NCI-H526 (cell line): ENCODE data around the gene PAPPA.

Experiments
- DNase-seq, 2 experiments: peaks; one replicate each; lab custom pipeline; 2025; lab: John Stamatoyannopoulos, UW

The PAPPA gene

DNA sequence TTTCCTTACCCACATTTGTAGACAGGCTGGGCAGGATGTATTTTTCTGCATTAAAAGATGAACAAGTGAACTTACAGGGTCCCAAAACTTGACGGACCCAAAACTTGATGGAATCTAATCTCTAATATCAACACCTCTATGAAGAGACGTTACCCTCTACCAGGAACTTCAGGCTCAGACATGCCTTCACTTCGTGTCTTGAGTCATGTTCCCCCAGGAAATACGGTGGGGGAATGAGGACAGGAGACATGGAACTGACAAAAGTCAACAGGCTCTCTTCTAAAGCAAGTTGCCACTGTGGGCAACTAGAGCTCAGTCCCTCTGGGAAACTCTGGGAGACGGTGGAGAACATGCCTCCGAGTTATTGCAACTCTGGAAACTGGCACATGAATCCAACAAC, 196.1 kb downstream of the PAPPA start:
- no peak for DNase-seq

DNA sequence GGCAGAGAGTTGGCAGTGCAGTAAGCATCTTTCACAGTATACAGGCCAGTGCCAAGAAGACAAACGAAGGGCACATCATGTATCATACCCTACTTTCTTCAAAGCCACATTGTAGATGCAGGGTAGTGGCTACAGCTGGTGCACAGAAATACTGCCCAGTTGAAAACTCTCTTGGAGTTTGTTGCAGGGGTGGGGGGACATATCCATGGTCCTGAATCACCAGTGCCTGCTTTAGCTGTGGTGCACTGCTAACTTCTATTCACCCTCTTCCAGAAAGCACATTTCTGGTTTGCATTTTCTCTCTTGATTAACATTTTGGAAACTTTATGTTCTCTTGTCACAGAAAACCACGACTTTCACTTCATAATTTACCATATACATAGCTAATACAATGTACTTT, 196.6 kb downstream of the PAPPA start:
- no peak for DNase-seq

GRCh38 chr9:116352958-116353357, 199.4 kb downstream of the PAPPA start:
- no peak for DNase-seq

DNA sequence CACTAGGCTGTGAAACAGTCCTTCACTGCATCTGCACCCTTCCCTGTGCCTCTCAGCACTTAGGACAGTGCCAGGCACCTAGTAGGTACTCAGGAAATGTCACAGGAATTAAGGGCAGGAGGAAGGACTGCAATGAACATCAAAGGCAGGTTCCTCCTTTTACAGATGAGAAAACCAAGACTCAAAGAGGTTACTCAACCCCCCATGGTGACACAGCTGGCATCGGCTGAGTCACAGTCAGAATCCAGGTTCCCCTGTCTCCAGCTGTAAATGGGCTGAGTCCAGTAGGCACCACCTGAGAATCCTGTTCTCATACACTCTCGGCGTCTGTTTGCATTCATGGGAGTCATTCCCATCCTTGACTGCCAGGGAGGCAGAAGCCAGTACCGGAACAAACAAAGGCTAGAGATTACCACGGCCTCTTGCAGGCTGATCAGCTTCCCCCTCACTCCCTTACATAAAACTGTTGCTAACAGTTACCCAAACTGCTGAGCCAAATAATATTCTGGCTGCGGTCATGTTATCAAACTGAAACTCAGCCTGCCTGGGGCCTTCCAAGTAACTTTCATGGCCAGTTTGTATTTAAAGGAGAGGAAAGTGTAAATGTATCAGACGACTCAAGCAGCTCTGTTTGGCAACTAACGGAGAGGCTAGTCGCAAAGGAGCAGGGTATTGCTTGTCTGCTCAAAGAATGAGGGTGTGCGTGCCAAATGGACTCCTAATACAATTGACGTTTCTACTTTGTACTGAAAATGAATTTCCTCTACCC, 201.7 kb downstream of the PAPPA start:
- no peak for DNase-seq

DNA sequence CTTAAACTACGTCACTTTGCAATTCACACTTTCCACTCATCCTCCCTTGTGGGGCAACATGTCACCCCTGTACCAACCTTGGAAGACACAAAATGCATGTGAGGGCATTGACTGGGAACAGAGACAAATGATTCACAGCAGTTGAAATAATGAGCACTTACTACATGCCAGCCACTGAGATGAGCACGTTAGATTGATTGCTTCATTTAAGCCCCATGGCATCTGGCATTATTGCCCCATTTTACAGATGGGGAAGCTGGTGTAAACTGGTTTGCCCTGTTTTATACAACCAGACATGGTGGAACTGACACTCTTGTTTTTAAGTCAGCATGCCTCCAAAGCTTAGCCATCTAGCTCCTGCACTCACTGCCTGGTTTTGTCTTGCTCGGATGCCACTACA, 204.7 kb downstream of the PAPPA start:
- DNase-seq: no peak

DNA sequence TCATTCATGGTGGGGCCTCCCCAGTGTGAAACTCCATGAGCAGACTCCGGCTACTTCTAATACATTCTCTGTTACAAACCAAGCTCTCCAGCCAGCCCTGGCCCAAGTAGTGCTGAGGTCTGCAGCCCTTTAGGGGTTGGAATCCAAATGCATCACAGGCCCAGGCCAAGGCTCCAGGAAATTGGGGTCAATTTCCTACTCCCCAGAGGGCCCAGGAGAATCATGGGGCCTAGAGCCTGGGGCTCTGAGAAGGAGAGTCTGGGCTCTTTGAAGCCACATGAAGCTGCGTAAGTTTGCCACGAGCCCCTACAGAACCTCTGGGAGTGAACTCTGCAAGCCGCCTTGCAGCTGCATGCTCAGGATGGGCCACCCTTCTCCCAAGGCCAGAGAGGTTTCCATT, 206.4 kb downstream of the PAPPA start:
- DNase-seq: no peak

DNA sequence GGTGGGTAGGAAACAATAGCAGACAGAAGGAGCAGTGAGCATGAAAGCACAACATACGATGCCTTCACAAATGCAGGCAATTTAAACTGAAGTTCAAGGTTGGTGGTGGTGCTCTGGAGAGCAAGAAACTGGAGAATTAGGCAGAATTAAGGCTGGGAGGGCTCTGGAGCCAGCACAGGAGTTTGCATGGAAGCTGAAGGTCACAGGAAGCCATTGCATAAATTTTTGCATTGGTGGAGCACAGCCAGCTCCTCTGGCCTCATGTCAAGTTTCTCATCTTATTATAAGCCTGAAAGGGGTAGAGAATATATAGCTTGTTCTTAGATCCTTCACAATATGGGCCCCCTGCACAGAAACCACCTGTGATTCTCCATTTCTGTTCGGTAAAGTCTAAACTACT, 207.4 kb downstream of the PAPPA start:
- DNase-seq: no peak

DNA sequence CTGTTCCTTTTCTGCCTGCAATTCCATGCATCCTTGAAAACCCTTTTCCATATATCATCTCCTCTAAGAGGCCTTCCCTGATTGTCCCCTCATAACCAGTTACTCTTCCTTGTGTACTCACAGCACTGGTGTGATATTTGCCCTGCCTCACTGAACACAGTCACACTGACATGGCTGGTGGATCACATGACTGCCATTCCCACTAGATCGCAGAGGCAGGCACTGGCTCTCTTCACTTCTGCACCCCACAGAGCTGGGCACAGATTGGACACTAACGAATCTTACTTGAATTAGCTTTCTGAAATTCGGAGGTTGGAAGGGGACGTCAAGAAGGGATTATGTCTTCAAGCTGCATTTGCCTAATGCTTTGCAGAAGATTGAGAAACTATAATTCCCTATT, 208.0 kb downstream of the PAPPA start:
- no peak for DNase-seq

GRCh38 chr9:116362493-116362892, 208.9 kb downstream of the PAPPA start:
- DNase-seq: no peak

DNA sequence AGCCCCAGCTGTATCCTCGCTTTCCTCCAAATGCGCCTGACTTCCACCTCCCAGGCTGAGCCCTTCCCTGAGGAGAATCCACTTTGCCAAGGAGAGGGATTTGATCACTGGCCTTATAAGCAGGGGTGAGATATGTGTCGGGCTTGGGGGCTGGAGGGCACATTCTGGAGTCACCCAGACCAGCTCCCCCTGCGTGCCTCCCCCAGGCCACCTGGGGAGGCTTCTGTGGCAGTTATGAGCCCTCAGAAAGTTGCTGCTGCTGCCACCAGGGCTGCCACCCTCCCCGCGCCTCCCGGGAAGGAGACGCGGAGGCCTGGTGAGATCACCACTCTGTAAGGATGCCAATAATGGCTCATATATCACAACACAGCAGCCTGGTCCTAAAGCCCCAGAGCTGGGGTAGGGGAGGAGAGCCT, 211.5 kb downstream of the PAPPA start:
- DNase-seq: peak; percentile 36 to 63

DNA sequence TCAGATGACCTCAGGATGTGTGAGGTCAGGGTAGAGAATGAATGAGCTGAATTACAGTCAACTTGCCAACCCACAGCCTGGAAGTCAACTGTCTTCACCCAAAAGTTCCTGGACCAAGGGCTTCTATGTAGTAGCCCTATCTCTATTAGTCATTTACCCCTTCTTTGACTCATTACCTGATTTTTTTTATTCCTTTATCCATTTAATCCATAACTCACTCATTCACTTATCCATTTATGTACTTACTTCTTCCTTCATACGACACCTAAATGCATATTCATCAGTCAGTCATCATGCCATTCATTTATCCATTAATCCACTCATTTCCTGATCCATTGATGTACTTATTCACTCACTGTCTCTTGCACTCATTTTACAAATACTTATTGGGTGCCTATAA, 212.7 kb downstream of the PAPPA start:
- DNase-seq: no peak

DNA sequence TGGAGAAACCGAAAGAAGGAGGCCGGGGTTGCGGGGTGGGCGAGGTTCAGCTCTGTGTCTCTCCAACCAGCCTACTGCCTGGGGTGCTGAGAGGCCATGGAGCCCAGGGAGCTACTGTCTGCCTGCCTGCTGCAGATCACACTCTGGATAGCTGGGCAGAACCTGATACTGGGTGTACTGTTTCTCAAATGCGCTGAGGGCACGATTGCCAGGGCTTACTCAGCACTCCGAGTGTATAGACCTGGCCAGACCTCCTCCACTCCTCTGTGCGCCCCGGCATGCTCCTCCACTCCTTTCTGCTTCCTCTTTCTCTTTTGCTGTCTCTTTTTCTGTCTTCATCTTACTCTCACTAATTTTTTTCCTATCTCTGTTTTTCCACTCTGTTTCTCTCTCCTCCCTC, 215.1 kb downstream of the PAPPA start:
- no peak for DNase-seq

GRCh38 chr9:116369706-116370105, 216.1 kb downstream of the PAPPA start:
- no peak for DNase-seq

GRCh38 chr9:116370556-116370955, 217.0 kb downstream of the PAPPA start:
- DNase-seq: no peak

- DNase-seq: no peak
These were observed 218.6 kb downstream of the PAPPA start for GRCh38 chr9:116372081-116372673.

GRCh38 chr9:116372786-116373185, 219.2 kb downstream of the PAPPA start:
- DNase-seq: no peak

DNA sequence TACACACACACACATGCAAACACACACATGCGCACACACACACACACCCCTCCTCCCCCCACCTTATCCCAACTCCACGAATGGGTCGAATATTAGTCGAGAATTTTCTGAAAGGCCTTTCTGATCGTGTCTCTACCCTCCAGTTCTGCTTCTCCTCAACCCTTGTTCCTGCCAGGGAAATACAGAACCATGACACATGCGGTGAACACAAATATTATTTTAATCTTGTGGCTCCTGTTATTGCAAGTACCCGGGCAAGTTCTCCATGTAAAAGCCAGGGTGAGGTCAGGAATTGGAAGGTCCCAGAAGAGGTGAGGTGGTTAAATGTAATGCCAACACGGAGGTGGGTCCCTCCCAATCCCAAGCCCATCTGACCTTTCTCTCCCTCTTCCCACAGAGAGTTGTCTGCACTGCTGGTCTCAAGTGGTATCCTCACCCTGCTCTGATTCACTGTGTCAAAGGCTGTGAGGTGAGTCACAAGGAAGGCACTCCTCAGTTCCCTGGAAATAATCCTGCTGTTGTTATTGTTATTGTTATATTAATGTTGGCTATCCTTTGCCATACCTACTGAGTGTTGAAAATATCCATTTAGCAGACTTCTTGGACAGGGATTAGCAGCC, 223.7 kb downstream of the PAPPA start:
- DNase-seq: no peak

DNA sequence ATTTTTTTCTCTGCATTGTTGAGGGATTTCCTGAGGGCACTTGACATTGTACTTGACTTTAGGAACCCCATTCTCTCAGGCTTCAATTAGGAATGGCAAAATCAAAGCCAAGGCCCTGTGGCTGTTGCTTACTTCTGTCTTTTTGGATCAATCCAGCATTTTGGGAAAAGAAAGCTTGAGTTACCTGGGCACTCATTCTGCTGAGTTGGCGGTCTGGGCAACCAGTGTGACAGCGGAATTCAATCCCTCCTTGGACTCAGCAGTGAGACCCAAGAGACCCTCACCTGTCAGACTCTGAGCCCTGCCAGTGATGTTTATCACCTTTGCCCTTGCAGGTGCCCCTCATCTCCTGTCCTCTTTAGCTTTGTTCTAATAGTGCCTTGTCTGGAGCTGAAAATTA, 225.3 kb downstream of the PAPPA start:
- no peak for DNase-seq

DNA sequence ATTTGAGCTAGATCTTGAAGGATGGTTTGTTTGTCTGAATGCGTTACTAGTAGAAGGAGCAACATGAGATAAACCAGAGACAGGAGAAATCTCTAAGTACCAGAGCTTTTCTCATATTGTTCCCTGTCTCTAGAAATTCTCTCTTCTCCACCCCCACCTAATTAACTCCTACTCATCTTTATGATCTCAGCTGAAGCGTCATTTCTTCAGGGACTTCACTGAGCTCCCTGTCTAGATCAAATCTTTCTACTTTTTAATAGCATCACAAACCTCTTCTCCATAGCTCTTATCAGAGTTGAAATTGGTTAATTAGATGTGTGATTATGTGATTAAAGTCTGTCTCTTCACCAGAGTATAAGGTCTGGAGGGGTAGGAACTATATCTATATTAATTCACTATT, 226.2 kb downstream of the PAPPA start:
- DNase-seq: no peak

DNA sequence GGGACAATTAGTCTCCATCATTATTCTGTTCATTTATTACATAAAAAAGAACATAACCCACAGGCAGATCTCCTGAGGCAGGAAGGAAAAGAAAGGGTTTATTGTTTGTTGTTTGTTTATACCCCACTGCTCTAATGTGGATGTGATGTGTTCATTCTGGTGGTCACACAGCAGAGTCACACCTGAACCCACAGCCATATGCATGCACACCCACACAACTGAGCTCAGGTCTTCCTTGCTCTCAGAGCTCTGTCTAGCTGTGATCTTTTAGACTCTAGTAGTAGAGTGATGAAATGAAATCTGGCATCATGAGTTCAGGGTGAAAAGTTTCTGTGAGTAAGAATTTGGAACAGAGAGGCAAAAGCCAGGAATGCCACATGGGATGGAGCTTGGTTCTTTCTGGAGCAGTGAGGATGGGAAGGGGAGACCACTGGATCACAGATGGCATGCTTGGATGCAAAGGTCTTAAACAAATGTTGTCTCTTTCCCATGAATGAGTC, 227.0 kb downstream of the PAPPA start:
- DNase-seq: no peak

DNA sequence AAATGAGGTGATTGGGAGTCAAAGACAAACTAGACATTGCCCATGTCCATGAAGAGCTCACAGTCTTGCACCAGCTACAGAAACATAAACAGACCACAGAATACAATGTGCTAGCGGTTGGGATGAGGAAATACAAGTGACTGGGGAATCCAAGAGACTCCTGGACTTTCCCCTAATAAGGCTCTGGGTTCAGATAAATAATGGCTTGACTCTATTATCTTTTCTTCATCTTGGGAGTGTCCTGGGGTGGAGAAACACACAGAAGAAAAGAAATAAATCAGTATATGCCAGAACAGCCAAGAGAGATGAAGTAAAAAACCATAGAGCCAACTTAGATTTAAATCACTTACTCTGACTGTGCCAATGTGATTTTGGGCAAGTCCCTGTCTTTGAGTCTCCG, 227.8 kb downstream of the PAPPA start:
- no peak for DNase-seq

DNA sequence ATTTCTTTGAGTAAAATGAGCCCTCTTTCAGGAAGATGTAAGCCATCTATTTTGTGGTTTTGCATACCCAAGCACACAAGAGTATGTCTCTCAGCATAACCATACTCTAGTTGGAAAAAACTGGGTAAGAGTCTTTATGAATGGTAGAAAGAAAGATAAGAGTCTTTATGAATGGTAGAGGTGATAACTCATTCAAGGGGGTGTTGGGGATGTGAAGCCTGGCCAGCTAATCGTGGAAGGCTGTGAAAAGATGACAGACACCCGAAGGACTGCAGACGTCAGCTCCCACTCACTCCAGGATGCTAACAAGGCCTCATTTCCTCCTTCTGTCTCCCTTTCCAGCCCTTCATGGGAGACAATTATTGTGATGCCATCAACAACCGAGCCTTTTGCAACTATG, 228.5 kb downstream of the PAPPA start:
- DNase-seq: no peak

- DNase-seq: no peak
These were observed 229.5 kb downstream of the PAPPA start for GRCh38 chr9:116383133-116383532.
